ENCODE data around the gene INPP5K.

DNA sequence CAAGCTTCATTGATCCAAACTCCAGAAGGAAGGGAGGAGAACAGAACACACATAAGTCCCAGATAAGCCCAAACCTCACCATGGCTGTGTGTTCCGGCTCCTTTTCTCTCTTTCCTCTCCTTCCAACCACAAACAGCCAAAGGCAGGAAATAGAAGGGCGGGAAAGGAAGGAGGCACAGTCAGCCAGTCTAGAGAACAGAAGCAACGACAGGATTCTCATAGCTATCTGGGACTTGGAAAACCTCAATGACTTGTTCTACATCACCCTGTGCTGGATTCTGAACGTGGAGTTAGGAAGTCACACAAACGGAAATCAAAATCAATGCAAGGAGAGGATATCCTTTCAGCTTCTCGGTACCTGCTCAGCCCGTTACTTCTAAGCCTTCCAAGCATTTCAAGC is 69.4 kb downstream of the INPP5K start:
- TF ChIP-seq, protein P1, sequence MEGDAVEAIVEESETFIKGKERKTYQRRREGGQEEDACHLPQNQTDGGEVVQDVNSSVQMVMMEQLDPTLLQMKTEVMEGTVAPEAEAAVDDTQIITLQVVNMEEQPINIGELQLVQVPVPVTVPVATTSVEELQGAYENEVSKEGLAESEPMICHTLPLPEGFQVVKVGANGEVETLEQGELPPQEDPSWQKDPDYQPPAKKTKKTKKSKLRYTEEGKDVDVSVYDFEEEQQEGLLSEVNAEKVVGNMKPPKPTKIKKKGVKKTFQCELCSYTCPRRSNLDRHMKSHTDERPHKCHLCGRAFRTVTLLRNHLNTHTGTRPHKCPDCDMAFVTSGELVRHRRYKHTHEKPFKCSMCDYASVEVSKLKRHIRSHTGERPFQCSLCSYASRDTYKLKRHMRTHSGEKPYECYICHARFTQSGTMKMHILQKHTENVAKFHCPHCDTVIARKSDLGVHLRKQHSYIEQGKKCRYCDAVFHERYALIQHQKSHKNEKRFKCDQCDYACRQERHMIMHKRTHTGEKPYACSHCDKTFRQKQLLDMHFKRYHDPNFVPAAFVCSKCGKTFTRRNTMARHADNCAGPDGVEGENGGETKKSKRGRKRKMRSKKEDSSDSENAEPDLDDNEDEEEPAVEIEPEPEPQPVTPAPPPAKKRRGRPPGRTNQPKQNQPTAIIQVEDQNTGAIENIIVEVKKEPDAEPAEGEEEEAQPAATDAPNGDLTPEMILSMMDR (IDR thresholded peaks at IDR 0.05): no peak
- no peak for TF ChIP-seq POLR2A (IDR thresholded peaks at IDR 0.05; ENCODE audit: low read depth)
- no peak for TF ChIP-seq POLR2AphosphoS5 (IDR thresholded peaks at IDR 0.05)
- TF ChIP-seq EP300 (IDR thresholded peaks at IDR 0.05): no peak
